Measurements from ENCODE around the gene CARTPT. TPM values are rescaled to one million over a fixed set of nuclear protein-coding genes. Genes with fewer than 3 reads are reported as not detected.

Gene CARTPT
- total RNA-seq, 2 donors from 2014 or later: not detected

GRCh38 chr5:71700803-71701202 is 18.3 kb upstream of the CARTPT start:
- Histone ChIP-seq H3K9me3 (ENCODE audit: control insufficient read depth, low read length) (no peaks in the 10 kb centered on the region), H3K27me3 (ENCODE audit: control insufficient read depth, insufficient read depth, low read length, poor library complexity, severe bottlenecking) (peaks cover under 1% of the 10 kb centered on the region), H3K36me3 (ENCODE audit: control insufficient read depth, insufficient read depth, low read length) (no peaks in the 10 kb centered on the region), H3K27ac (ENCODE audit: low read depth, low read length) (no peak overlapping the region), H3K9ac (ENCODE audit: extremely low read depth, low read length, poor library complexity, severe bottlenecking) (no peak overlapping the region), H3K4me3 (ENCODE audit: low read length) (no peak overlapping the region), H3K4me1 (ENCODE audit: control insufficient read depth, insufficient read depth, low read length) (no peaks in the 10 kb centered on the region)
- H3K4me1 Mint-ChIP-seq: peaks cover 8% of the 10 kb centered on the region
- H3K36me3 Mint-ChIP-seq (ENCODE audit: low read depth): no peaks in the 10 kb centered on the region
- H3K27ac Mint-ChIP-seq: no peak overlapping the region
- H3K9me3 Mint-ChIP-seq: no peaks in the 10 kb centered on the region
- H3K4me3 Mint-ChIP-seq: no peak overlapping the region
- no peak for DNase-seq
- TF ChIP-seq, protein P1, sequence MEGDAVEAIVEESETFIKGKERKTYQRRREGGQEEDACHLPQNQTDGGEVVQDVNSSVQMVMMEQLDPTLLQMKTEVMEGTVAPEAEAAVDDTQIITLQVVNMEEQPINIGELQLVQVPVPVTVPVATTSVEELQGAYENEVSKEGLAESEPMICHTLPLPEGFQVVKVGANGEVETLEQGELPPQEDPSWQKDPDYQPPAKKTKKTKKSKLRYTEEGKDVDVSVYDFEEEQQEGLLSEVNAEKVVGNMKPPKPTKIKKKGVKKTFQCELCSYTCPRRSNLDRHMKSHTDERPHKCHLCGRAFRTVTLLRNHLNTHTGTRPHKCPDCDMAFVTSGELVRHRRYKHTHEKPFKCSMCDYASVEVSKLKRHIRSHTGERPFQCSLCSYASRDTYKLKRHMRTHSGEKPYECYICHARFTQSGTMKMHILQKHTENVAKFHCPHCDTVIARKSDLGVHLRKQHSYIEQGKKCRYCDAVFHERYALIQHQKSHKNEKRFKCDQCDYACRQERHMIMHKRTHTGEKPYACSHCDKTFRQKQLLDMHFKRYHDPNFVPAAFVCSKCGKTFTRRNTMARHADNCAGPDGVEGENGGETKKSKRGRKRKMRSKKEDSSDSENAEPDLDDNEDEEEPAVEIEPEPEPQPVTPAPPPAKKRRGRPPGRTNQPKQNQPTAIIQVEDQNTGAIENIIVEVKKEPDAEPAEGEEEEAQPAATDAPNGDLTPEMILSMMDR (conservative IDR thresholded peaks at IDR 0.05): no peak
- H3K27me3 Mint-ChIP-seq (ENCODE audit: insufficient read depth): peaks cover 13% of the 10 kb centered on the region

DNA sequence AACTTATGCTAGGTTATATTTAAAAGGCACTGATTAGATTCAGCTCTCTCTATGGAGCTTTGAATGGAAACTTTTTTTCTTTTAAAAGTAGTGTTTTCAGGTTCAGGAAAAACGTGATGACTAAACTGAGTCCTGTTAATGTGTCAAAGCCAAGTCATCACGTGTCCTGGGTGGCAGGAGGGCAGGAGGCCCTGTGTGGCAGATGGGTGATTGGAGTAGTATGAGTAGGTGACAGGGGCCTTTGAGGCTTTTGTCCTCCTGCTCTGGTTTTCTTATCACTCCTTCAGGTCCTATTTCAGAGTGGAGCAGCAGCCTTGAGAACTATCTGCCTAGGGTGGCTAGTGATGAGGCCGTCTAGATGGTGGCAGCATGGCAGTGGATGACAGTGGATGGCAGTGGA is 17.7 kb upstream of the CARTPT start:
- no peak overlapping the region for H3K4me3 Mint-ChIP-seq
- H3K9me3 Mint-ChIP-seq: no peaks in the 10 kb centered on the region
- peaks cover 8% of the 10 kb centered on the region for H3K4me1 Mint-ChIP-seq
- H3K36me3 Mint-ChIP-seq (ENCODE audit: low read depth): no peaks in the 10 kb centered on the region
- H3K27ac Mint-ChIP-seq: no peak overlapping the region
- TF ChIP-seq, protein P1 (conservative IDR thresholded peaks at IDR 0.05): no peak
- Histone ChIP-seq H3K4me1 (ENCODE audit: control insufficient read depth, insufficient read depth, low read length) (no peaks in the 10 kb centered on the region), H3K4me3 (ENCODE audit: low read length) (no peak overlapping the region), H3K27me3 (ENCODE audit: control insufficient read depth, insufficient read depth, low read length, poor library complexity, severe bottlenecking) (peaks cover 6% of the 10 kb centered on the region), H3K9me3 (ENCODE audit: control insufficient read depth, low read length) (no peaks in the 10 kb centered on the region), H3K9ac (ENCODE audit: extremely low read depth, low read length, poor library complexity, severe bottlenecking) (no peak overlapping the region), H3K36me3 (ENCODE audit: control insufficient read depth, insufficient read depth, low read length) (no peaks in the 10 kb centered on the region), H3K27ac (ENCODE audit: low read depth, low read length) (no peak overlapping the region)
- peaks cover 19% of the 10 kb centered on the region for H3K27me3 Mint-ChIP-seq (ENCODE audit: insufficient read depth)
- 82 to 100% methylated on average over 1 to 3 of the region's 3 CpGs for WGBS, 2 experiments (ENCODE audit: insufficient coverage in 1 of 2, insufficient read length in 1 of 2)
- DNase-seq: no peak

GRCh38 chr5:71703941-71704340 is 15.1 kb upstream of the CARTPT start:
- DNase-seq: no peak
- Mint-ChIP-seq H3K36me3 (ENCODE audit: low read depth) (no peaks in the 10 kb centered on the region), H3K4me1 (peaks cover 22% of the 10 kb centered on the region), H3K27ac (peak overlapping the region; percentile 14), H3K9me3 (no peaks in the 10 kb centered on the region), H3K27me3 (ENCODE audit: insufficient read depth) (peaks cover 35% of the 10 kb centered on the region), H3K4me3 (no peak overlapping the region)
- Histone ChIP-seq H3K4me3 (ENCODE audit: low read length) (no peak overlapping the region), H3K9ac (ENCODE audit: extremely low read depth, low read length, poor library complexity, severe bottlenecking) (no peak overlapping the region), H3K27me3 (ENCODE audit: control insufficient read depth, insufficient read depth, low read length, poor library complexity, severe bottlenecking) (peaks cover 15% of the 10 kb centered on the region), H3K36me3 (ENCODE audit: control insufficient read depth, insufficient read depth, low read length) (no peaks in the 10 kb centered on the region), H3K27ac (ENCODE audit: low read depth, low read length) (no peak overlapping the region), H3K4me1 (ENCODE audit: control insufficient read depth, insufficient read depth, low read length) (no peaks in the 10 kb centered on the region), H3K9me3 (ENCODE audit: control insufficient read depth, low read length) (no peaks in the 10 kb centered on the region)
- WGBS, 2 experiments (ENCODE audit: insufficient coverage in 1 of 2, insufficient read length in 1 of 2): 34 to 41% methylated on average over 3 to 4 of the region's 4 CpGs
- TF ChIP-seq, protein P1 (conservative IDR thresholded peaks at IDR 0.05): no peak

Measured in endodermal cell (in vitro differentiated cells).